Endothelial cell of umbilical vein (primary cell): ENCODE measurements around the gene MAP3K10. TPM values are rescaled to one million over a fixed set of nuclear protein-coding genes. Genes with fewer than 3 reads are reported as not detected.

ENCODE experiments used
- BruUV-seq: library from RNA; stranded (reverse); fragments of 400-500 nt; replicated peaks from 2 replicates; lab custom pipeline; 2021; lab: Mats Ljungman, UMichigan
- CTCF ChIA-PET: fragments of 300-600, 350-600 bp; sonication (Branson Sonifier 250); formaldehyde crosslinking; loops from one replicate; lab custom pipeline; 2021; ENCODE audit warnings: antibody characterized with exemption, inconsistent platforms; lab: Charles Lee
- POLR2A ChIA-PET: fragments of 300-600, 350-600 bp; sonication (Branson Sonifier 250); formaldehyde crosslinking; loops from one replicate; lab custom pipeline; 2021; ENCODE audit warnings: antibody characterized with exemption, inconsistent platforms; lab: Charles Lee
- DNase-seq: peaks from one replicate; pipeline ENCODE4 v3.0.0-alpha.2; 2011; ENCODE audit warnings: low read depth, low spot score
- FAIRE-seq: peaks from 2 replicates; lab custom pipeline; 2011; peaks lifted over from hg19 to GRCh38; lab: Jason Lieb, UNC
- H2AFZ ChIP-seq: 2 replicates; pipeline ENCODE4 v1.6.0; 2012; ENCODE audit warnings: low read depth, low read length, control low read depth, inconsistent platforms
- H3K27ac ChIP-seq: 2 replicates; pipeline ENCODE4 v1.5.1; 2011; ENCODE audit warnings: low read depth, mild to moderate bottlenecking, control low read depth, low read length, moderate library complexity; ENCODE audit not compliant: insufficient read depth
- H3K27me3 ChIP-seq, 2 experiments: 2 replicates each; pipeline versions ENCODE4 v1.6.0 to v1.6.1; 2011; ENCODE audit warnings: low read length in 2 of 2, mixed read lengths in 1 of 2; ENCODE audit not compliant: control insufficient read depth in 2 of 2, insufficient read depth in 2 of 2
- H3K36me3 ChIP-seq, 2 experiments: 2 replicates in 1 of 2; 3 replicates in 1 of 2; pipeline ENCODE4 v1.5.1; 2011; ENCODE audit warnings: low read length in 2 of 2, mild to moderate bottlenecking in 1 of 2, moderate library complexity in 1 of 2; ENCODE audit not compliant: control insufficient read depth in 2 of 2, insufficient read depth in 2 of 2; ENCODE audit errors: extremely low read depth in 1 of 2
- H3K4me1 ChIP-seq: 3 replicates; pipeline ENCODE4 v1.5.1; 2011; ENCODE audit warnings: mild to moderate bottlenecking, low read length; ENCODE audit not compliant: control insufficient read depth, insufficient read depth; ENCODE audit errors: extremely low read depth
- H3K4me2 ChIP-seq: 2 replicates; pipeline ENCODE4 v1.6.1; 2011; ENCODE audit warnings: low read length, control low read depth, mixed read lengths; ENCODE audit not compliant: insufficient read depth
- H3K4me3 ChIP-seq, 3 experiments: fragments of 200-600 bp in 1 of 3; sonication (generic), shearing (Covaris generic) in 1 of 3; replicated peaks in 1 of 3; 2 replicates each; pipeline ENCODE4 v1.5.1; 2011 to 2016; ENCODE audit warnings: control low read depth in 3 of 3, low read length in 3 of 3, mild to moderate bottlenecking in 2 of 3, inconsistent platforms in 1 of 3, low read depth in 1 of 3, moderate library complexity in 1 of 3; ENCODE audit not compliant: insufficient read depth in 1 of 3
- H3K79me2 ChIP-seq: 2 replicates; pipeline ENCODE4 v1.6.0; 2012; ENCODE audit warnings: low read length, inconsistent platforms; ENCODE audit not compliant: control insufficient read depth, insufficient read depth
- H3K9ac ChIP-seq: replicated peaks from 2 replicates; pipeline ENCODE3; 2011; ENCODE audit warnings: low read length, control low read depth; ENCODE audit not compliant: insufficient read depth; ENCODE audit errors: extremely low read depth
- H3K9me1 ChIP-seq: replicated peaks from 3 replicates; pipeline ENCODE4 v1.6.0; 2011; ENCODE audit warnings: mild to moderate bottlenecking, low read length; ENCODE audit not compliant: control insufficient read depth, insufficient read depth; ENCODE audit errors: extremely low read depth
- H3K9me3 ChIP-seq: replicated peaks from 2 replicates; pipeline ENCODE4 v1.5.1; 2012; ENCODE audit warnings: low read length, inconsistent platforms; ENCODE audit not compliant: control insufficient read depth, insufficient read depth
- H4K20me1 ChIP-seq: replicated peaks from 2 replicates; pipeline ENCODE3; 2011; ENCODE audit warnings: mild to moderate bottlenecking, low read length; ENCODE audit not compliant: control insufficient read depth, insufficient read depth; ENCODE audit errors: extremely low read depth
- EZH2 ChIP-seq: IDR thresholded peaks from 2 replicates; pipeline ENCODE4 v1.6.1; 2012; ENCODE audit warnings: borderline replicate concordance, low read depth, mild to moderate bottlenecking, moderate library complexity, low read length, inconsistent platforms; ENCODE audit not compliant: severe bottlenecking
- FOS ChIP-seq: IDR thresholded peaks from 2 replicates; pipeline ENCODE4 v1.6.1; 2011; ENCODE audit warnings: mild to moderate bottlenecking, low read length, moderate library complexity, borderline replicate concordance; ENCODE audit not compliant: insufficient read depth
- GATA2 ChIP-seq: IDR thresholded peaks from 2 replicates; pipeline ENCODE4 v1.7.0; 2011; ENCODE audit warnings: low read depth, mild to moderate bottlenecking, moderate library complexity, mixed read lengths, low read length; ENCODE audit not compliant: insufficient read length, insufficient read depth
- JUN ChIP-seq: IDR thresholded peaks from 2 replicates; pipeline ENCODE4 v1.6.1; 2011; ENCODE audit warnings: borderline replicate concordance, low read depth; ENCODE audit not compliant: insufficient read length, insufficient read depth
- MAX ChIP-seq: IDR thresholded peaks from 2 replicates; pipeline ENCODE4 v1.6.1; 2011; ENCODE audit not compliant: insufficient read depth, insufficient read length
- MYC ChIP-seq: IDR thresholded peaks from one replicate; pipeline ENCODE4 v1.6.1; 2011; ENCODE audit warnings: mild to moderate bottlenecking, low read depth, low read length
- POLR2A ChIP-seq: IDR thresholded peaks from 2 replicates; pipeline ENCODE4 v1.6.1; 2012; ENCODE audit warnings: low read depth, mild to moderate bottlenecking, control low read depth, low read length
- POLR2AphosphoS5 ChIP-seq: IDR thresholded peaks from 2 replicates; pipeline ENCODE4 v1.6.1; 2012; ENCODE audit warnings: low read depth, mild to moderate bottlenecking, control low read depth, low read length, moderate library complexity; ENCODE audit not compliant: insufficient read depth
- dilution Hi-C: fragments of 300-500 bp; cut with MboI; formaldehyde crosslinking; loops from one replicate; pipeline ENCODE4 v1.15.0; 2019; ENCODE audit warnings: low sequenced_read_pairs; ENCODE audit not compliant: extremely low pct_ligation_motif_present
- intact Hi-C: fragments of 100-400 bp; cut with micrococcal nuclease; formaldehyde crosslinking; loops from one replicate; pipeline ENCODE4 v1.10.0; 2022
- polyA plus RNA-seq, 4 experiments: library from polyadenylated mRNA; depleted of rRNA in 3 of 4; stranded (reverse) in 3 of 4; unstranded in 1 of 4; fragments of >200 nt; gene quantifications; 2 replicates each; pipeline versions ENCODE4 v1.2.1 to v1.2.3, GENCODE V29; 2011 to 2012; ENCODE audit warnings: missing spikeins in 1 of 4
- total RNA-seq: library from RNA; stranded (reverse); gene quantifications from 2 replicates; pipeline ENCODE4 v1.2.3, GENCODE V29; 2021
- TF ChIP-seq, protein P1 (sequence below), 2 donors: IDR thresholded peaks; 1 replicate in 1 of 2; 2 replicates in 1 of 2; pipeline ENCODE4 v1.5.1; 2011; ENCODE audit warnings: low read length in 2 of 2, mild to moderate bottlenecking in 2 of 2, moderate library complexity in 2 of 2, control low read depth in 1 of 2, inconsistent platforms in 1 of 2, low read depth in 1 of 2; ENCODE audit not compliant: insufficient read depth in 1 of 2; ENCODE audit errors: extremely low read depth in 1 of 2

Gene MAP3K10
- total and polyA plus RNA-seq, 2 donors (not counting 3 experiments of a cell fraction or from before 2014, with no cell fraction given): 6.3 to 19.4 TPM

DNA sequence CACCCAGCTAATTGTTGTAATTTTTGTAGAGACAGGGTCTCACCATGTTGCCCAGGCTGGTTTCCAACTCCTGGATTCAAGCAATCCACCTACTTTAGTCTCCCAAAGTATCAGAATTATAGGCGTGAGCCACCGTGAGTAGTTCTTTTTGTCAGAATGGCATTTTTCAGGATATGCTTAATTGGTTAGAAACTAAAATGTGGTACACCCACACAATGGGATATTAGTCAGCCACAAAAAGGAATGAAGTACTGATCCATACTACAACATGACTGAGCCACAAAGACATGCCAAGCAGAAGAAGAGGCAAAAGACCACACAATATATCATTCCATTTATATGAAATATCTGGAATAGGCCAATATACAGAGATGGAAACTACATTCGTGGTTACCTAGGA lies 41.7 kb upstream of the MAP3K10 start:
- H3K4me1 ChIP-seq: peaks cover 8% of the 10 kb centered on the region
- H3K9me1 ChIP-seq: no peaks in the 10 kb centered on the region
- no peaks in the 10 kb centered on the region for H3K9me3 ChIP-seq
- no peak overlapping the region for H3K4me3 ChIP-seq
- ChIA-PET CTCF (interaction anchor here (1.7 kb wide), 1 partner anchor 16 kb away, joined by 4 read pairs; no protein-coding TSS in a partner anchor), POLR2A (no interaction called here)
- H3K79me2 ChIP-seq: no peaks in the 10 kb centered on the region
- no peaks in the 10 kb centered on the region for H3K36me3 ChIP-seq
- TF ChIP-seq GATA2: no peak
- TF ChIP-seq EZH2: no peak
- TF ChIP-seq POLR2A: no peak
- no peak for TF ChIP-seq JUN
- TF ChIP-seq FOS: no peak
- TF ChIP-seq MYC: no peak
- no peak for TF ChIP-seq POLR2AphosphoS5
- TF ChIP-seq, protein P1, sequence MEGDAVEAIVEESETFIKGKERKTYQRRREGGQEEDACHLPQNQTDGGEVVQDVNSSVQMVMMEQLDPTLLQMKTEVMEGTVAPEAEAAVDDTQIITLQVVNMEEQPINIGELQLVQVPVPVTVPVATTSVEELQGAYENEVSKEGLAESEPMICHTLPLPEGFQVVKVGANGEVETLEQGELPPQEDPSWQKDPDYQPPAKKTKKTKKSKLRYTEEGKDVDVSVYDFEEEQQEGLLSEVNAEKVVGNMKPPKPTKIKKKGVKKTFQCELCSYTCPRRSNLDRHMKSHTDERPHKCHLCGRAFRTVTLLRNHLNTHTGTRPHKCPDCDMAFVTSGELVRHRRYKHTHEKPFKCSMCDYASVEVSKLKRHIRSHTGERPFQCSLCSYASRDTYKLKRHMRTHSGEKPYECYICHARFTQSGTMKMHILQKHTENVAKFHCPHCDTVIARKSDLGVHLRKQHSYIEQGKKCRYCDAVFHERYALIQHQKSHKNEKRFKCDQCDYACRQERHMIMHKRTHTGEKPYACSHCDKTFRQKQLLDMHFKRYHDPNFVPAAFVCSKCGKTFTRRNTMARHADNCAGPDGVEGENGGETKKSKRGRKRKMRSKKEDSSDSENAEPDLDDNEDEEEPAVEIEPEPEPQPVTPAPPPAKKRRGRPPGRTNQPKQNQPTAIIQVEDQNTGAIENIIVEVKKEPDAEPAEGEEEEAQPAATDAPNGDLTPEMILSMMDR (IDR thresholded peaks at IDR 0.05; ENCODE audit: extremely low read depth in 1 of 2, insufficient read depth in 1 of 2, low read depth in 1 of 2, low read length in 2 of 2): no peak
- no peak for TF ChIP-seq MAX
- BruUV-seq: no TSS peak
- DNase-seq (no peak), FAIRE-seq (no peak)
- dilution Hi-C loops: no loop called here
- no peak overlapping the region for H2AFZ ChIP-seq
- H3K9ac ChIP-seq: no peak overlapping the region
- no peak overlapping the region for H3K4me2 ChIP-seq
- H3K27ac ChIP-seq: no peak overlapping the region
- no peaks in the 10 kb centered on the region for H3K27me3 ChIP-seq
- intact Hi-C loops: loop anchor here (10.0 kb wide), 2 partner anchors 375 to 485 kb away; no protein-coding TSS in a partner anchor
- H4K20me1 ChIP-seq: no peaks in the 10 kb centered on the region
